SK-N-SH treated with all-trans-retinoic acid at 6 μM for 48 hours (cell line): ENCODE results near the gene KRT35.

Experiments used
- ATAC-seq: fragments of 200-7000 bp; cut with Tn5 transposase; 3 replicates; pipeline ENCODE4 v1.9.1; 2020; ENCODE audit warnings: mild to moderate bottlenecking, moderate library complexity
- ARNTL ChIP-seq: fragments of 450-650 bp; formaldehyde crosslinking; IDR thresholded peaks from 2 replicates; pipeline ENCODE4 v1.5.0; 2020; ENCODE audit warnings: low read depth, mild to moderate bottlenecking, moderate library complexity, borderline replicate concordance
- BACH2 ChIP-seq: fragments of 250-450 bp; sonication (Bioruptor Pico); IDR thresholded peaks from 2 replicates; pipeline ENCODE4 v1.9.0; 2021; ENCODE audit warnings: mild to moderate bottlenecking, borderline replicate concordance
- CSDC2 ChIP-seq: fragments of 250-450 bp; sonication (Bioruptor Pico); IDR thresholded peaks from 2 replicates; pipeline ENCODE4 v1.5.0; 2020; ENCODE audit warnings: mild to moderate bottlenecking, moderate library complexity
- ESRRG ChIP-seq: fragments of 250-450 bp; sonication (Bioruptor Pico); IDR thresholded peaks from 2 replicates; pipeline ENCODE4 v1.6.1; 2021; ENCODE audit warnings: mild to moderate bottlenecking
- GLIS3 ChIP-seq: fragments of 250-450 bp; sonication (Bioruptor Pico); IDR thresholded peaks from 2 replicates; pipeline ENCODE4 v1.5.0; 2020; ENCODE audit warnings: mild to moderate bottlenecking, moderate library complexity
- ISL1 ChIP-seq: fragments of 250-450 bp; sonication (Bioruptor Pico); IDR thresholded peaks from 2 replicates; pipeline ENCODE4 v2.1.2; 2022; ENCODE audit warnings: mild to moderate bottlenecking, moderate library complexity
- OSR1 ChIP-seq: fragments of 250-450 bp; sonication (Bioruptor Pico); IDR thresholded peaks from 2 replicates; pipeline ENCODE4 v1.8.0; 2022; ENCODE audit warnings: moderate library complexity, mild to moderate bottlenecking, inconsistent platforms
- PPARA ChIP-seq: fragments of 250-450 bp; sonication (Bioruptor Pico); IDR thresholded peaks from 2 replicates; pipeline ENCODE4 v1.5.0; 2020; ENCODE audit warnings: mild to moderate bottlenecking, borderline replicate concordance
- RARB ChIP-seq: fragments of 250-450 bp; sonication (Bioruptor Pico); IDR thresholded peaks from 2 replicates; pipeline ENCODE4 v1.8.0; 2021; ENCODE audit warnings: mild to moderate bottlenecking, moderate library complexity
- SNAI2 ChIP-seq: fragments of 250-450 bp; sonication (Bioruptor Pico); IDR thresholded peaks from 2 replicates; pipeline ENCODE4 v1.5.0; 2020; ENCODE audit warnings: mild to moderate bottlenecking, moderate library complexity
- TOX ChIP-seq: fragments of 250-450 bp; sonication (Bioruptor Pico); IDR thresholded peaks from 2 replicates; pipeline ENCODE4 v1.8.0; 2021; ENCODE audit warnings: mild to moderate bottlenecking, moderate library complexity, borderline replicate concordance
- ZC3H10 ChIP-seq: fragments of 250-450 bp; sonication (Bioruptor Pico); IDR thresholded peaks from 2 replicates; pipeline ENCODE4 v1.5.1; 2021; ENCODE audit warnings: mild to moderate bottlenecking, moderate library complexity
- ZFP3 ChIP-seq: fragments of 250-450 bp; sonication (Bioruptor Pico); IDR thresholded peaks from 2 replicates; pipeline ENCODE4 v1.5.0; 2020; ENCODE audit warnings: mild to moderate bottlenecking, moderate library complexity
- ZFP30 ChIP-seq: fragments of 450-650 bp; formaldehyde crosslinking; IDR thresholded peaks from 2 replicates; pipeline ENCODE4 v1.5.0; 2022; ENCODE audit warnings: mild to moderate bottlenecking, moderate library complexity
- ZNF565 ChIP-seq: fragments of 450-650 bp; formaldehyde crosslinking; conservative IDR thresholded peaks from 2 replicates; pipeline ENCODE4 v1.5.0; 2020; ENCODE audit warnings: low read depth, mild to moderate bottlenecking, moderate library complexity
- ZNF70 ChIP-seq: fragments of 450-650 bp; formaldehyde crosslinking; IDR thresholded peaks from 2 replicates; pipeline ENCODE4 v1.5.0; 2020; ENCODE audit warnings: mild to moderate bottlenecking, moderate library complexity
- ZNF8 ChIP-seq: fragments of 450-650 bp; formaldehyde crosslinking; IDR thresholded peaks from 2 replicates; pipeline ENCODE4 v1.5.0; 2020; ENCODE audit warnings: mild to moderate bottlenecking, moderate library complexity
- TF ChIP-seq, protein P1 (sequence below): fragments of 250-450 bp; sonication (Bioruptor Pico); IDR thresholded peaks from 2 replicates; pipeline ENCODE4 v1.8.0; 2020; ENCODE audit warnings: mild to moderate bottlenecking, moderate library complexity, borderline replicate concordance
- TF ChIP-seq, protein P2 (sequence below): fragments of 250-450 bp; sonication (Bioruptor Pico); IDR thresholded peaks from 2 replicates; pipeline ENCODE4 v1.5.0; 2020; ENCODE audit warnings: mild to moderate bottlenecking, moderate library complexity
- TF ChIP-seq, protein P3 (sequence below): fragments of 250-450 bp; sonication (Bioruptor Pico); IDR thresholded peaks from 2 replicates; pipeline ENCODE4 v1.5.1; 2020; ENCODE audit warnings: low read depth, mild to moderate bottlenecking, moderate library complexity
- TF ChIP-seq, protein P4 (sequence below): fragments of 250-450 bp; sonication (Bioruptor Pico); IDR thresholded peaks from 2 replicates; pipeline ENCODE4 v1.5.1; 2021; ENCODE audit warnings: mild to moderate bottlenecking, moderate library complexity

The KRT35 gene

DNA sequence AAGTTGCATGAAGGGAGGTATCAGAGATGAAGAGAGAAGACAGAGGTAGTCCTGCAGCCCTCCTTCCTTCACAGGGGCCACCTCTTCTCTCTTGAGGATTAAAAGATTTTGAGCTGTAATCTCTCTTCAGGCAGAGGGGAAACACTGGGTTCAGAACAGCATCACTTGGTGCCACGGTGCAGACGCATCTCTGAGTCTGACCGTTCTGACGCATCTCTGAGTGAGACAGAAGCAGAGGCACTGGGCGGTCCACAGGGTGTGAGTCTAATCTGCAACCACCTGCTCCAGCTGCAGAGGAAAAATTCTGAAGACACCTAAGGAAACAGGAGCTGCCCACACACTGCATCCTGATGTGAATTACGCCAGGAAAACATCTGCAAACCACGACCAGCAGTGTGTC is 51.3 kb downstream of the KRT35 start:
- TF ChIP-seq SNAI2 (CRISPR knock-in tag) (no peak), ARNTL (CRISPR knock-in tag) (no peak), ZNF70 (CRISPR knock-in tag) (no peak), ZFP30 (CRISPR knock-in tag) (no peak), TOX (CRISPR knock-in tag) (no peak), BACH2 (no peak), GLIS3 (CRISPR knock-in tag) (no peak), ZC3H10 (CRISPR knock-in tag) (no peak), PPARA (CRISPR knock-in tag) (no peak), OSR1 (CRISPR knock-in tag) (no peak), ESRRG (CRISPR knock-in tag) (no peak), CSDC2 (CRISPR knock-in tag) (no peak)
- TF ChIP-seq, protein P1, sequence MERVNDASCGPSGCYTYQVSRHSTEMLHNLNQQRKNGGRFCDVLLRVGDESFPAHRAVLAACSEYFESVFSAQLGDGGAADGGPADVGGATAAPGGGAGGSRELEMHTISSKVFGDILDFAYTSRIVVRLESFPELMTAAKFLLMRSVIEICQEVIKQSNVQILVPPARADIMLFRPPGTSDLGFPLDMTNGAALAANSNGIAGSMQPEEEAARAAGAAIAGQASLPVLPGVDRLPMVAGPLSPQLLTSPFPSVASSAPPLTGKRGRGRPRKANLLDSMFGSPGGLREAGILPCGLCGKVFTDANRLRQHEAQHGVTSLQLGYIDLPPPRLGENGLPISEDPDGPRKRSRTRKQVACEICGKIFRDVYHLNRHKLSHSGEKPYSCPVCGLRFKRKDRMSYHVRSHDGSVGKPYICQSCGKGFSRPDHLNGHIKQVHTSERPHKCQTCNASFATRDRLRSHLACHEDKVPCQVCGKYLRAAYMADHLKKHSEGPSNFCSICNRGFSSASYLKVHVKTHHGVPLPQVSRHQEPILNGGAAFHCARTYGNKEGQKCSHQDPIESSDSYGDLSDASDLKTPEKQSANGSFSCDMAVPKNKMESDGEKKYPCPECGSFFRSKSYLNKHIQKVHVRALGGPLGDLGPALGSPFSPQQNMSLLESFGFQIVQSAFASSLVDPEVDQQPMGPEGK, result no peak
- TF ChIP-seq, protein P2, sequence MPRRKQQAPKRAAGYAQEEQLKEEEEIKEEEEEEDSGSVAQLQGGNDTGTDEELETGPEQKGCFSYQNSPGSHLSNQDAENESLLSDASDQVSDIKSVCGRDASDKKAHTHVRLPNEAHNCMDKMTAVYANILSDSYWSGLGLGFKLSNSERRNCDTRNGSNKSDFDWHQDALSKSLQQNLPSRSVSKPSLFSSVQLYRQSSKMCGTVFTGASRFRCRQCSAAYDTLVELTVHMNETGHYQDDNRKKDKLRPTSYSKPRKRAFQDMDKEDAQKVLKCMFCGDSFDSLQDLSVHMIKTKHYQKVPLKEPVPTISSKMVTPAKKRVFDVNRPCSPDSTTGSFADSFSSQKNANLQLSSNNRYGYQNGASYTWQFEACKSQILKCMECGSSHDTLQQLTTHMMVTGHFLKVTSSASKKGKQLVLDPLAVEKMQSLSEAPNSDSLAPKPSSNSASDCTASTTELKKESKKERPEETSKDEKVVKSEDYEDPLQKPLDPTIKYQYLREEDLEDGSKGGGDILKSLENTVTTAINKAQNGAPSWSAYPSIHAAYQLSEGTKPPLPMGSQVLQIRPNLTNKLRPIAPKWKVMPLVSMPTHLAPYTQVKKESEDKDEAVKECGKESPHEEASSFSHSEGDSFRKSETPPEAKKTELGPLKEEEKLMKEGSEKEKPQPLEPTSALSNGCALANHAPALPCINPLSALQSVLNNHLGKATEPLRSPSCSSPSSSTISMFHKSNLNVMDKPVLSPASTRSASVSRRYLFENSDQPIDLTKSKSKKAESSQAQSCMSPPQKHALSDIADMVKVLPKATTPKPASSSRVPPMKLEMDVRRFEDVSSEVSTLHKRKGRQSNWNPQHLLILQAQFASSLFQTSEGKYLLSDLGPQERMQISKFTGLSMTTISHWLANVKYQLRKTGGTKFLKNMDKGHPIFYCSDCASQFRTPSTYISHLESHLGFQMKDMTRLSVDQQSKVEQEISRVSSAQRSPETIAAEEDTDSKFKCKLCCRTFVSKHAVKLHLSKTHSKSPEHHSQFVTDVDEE (CRISPR knock-in tag), result no peak
- TF ChIP-seq, protein P3, sequence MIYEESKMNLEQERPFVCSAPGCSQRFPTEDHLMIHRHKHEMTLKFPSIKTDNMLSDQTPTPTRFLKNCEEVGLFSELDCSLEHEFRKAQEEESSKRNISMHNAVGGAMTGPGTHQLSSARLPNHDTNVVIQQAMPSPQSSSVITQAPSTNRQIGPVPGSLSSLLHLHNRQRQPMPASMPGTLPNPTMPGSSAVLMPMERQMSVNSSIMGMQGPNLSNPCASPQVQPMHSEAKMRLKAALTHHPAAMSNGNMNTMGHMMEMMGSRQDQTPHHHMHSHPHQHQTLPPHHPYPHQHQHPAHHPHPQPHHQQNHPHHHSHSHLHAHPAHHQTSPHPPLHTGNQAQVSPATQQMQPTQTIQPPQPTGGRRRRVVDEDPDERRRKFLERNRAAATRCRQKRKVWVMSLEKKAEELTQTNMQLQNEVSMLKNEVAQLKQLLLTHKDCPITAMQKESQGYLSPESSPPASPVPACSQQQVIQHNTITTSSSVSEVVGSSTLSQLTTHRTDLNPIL, result no peak
- no peak for ATAC-seq

DNA sequence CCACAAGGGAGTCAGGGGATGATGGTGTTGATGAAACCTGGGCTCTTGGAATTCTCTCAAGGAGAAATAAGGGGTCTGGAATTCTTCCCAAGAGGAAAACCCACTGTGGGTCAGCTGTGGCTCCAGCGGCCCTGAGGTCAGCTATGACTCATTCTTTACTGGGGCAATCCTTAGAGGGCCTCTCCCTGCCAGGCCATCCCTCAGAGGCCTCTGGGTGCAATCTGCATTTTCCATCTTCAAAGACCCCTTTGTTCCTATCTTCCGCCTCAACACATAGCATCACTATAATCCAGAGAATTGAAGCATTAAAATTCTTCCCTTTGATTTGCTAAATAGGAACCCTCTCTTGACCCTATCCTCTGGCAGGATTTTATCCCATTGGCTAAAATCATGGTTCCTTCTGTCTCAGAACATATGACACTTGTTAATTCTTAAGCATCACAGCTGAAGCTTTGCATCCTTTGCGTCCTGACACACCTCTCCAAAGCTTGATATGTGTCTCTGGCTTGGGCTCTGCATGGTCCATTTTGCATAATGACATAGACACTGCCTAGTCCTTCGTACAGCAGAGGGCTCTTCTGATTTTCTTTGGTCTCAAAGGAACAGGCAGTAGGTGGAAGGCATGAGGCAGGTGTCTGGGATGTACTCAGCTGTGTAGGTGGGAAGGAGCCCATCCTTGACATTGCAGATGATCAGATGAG is 52.2 kb downstream of the KRT35 start:
- ATAC-seq, result no peak
- TF ChIP-seq TOX (CRISPR knock-in tag), result no peak
- TF ChIP-seq ISL1 (CRISPR knock-in tag), result no peak
- no peak for TF ChIP-seq ZNF8
- TF ChIP-seq RARB (CRISPR knock-in tag), result no peak
- no peak for TF ChIP-seq SNAI2 (CRISPR knock-in tag)
- no peak for TF ChIP-seq ZFP3 (CRISPR knock-in tag)
- TF ChIP-seq, protein P2 (CRISPR knock-in tag), result no peak
- no peak for TF ChIP-seq OSR1 (CRISPR knock-in tag)
- TF ChIP-seq ZNF70 (CRISPR knock-in tag), result no peak
- TF ChIP-seq ZNF565 (CRISPR knock-in tag), result no peak
- TF ChIP-seq ZC3H10 (CRISPR knock-in tag), result no peak
- no peak for TF ChIP-seq ZFP30 (CRISPR knock-in tag)
- no peak for TF ChIP-seq ARNTL (CRISPR knock-in tag)
- TF ChIP-seq PPARA (CRISPR knock-in tag), result no peak
- no peak for TF ChIP-seq ESRRG (CRISPR knock-in tag)
- TF ChIP-seq, protein P4, sequence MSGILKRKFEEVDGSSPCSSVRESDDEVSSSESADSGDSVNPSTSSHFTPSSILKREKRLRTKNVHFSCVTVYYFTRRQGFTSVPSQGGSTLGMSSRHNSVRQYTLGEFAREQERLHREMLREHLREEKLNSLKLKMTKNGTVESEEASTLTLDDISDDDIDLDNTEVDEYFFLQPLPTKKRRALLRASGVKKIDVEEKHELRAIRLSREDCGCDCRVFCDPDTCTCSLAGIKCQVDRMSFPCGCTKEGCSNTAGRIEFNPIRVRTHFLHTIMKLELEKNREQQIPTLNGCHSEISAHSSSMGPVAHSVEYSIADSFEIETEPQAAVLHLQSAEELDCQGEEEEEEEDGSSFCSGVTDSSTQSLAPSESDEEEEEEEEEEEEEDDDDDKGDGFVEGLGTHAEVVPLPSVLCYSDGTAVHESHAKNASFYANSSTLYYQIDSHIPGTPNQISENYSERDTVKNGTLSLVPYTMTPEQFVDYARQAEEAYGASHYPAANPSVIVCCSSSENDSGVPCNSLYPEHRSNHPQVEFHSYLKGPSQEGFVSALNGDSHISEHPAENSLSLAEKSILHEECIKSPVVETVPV (CRISPR knock-in tag), result no peak
- TF ChIP-seq, protein P3, result no peak
